ENCODE measurements around the gene ERO1A. TPM values are rescaled to one million over a fixed set of nuclear protein-coding genes. Genes with fewer than 3 reads are reported as not detected.
A peak's percentile ranks its signal among the peaks of the same experiment; 100 is the strongest.

The ERO1A gene
- total and polyA plus RNA-seq, 3 experiments from 2014 or later = 47.0 to 96.6 (median 87.6) TPM

- POLR2A ChIA-PET = no interaction called here
- Mint-ChIP-seq H3K36me3 (peaks cover 0 to 52% (median 9%) of the 10 kb centered on the region in 3 donors), H3K9me3 (no peaks in the 10 kb centered on the region), H3K4me3 (no peak overlapping the region), H3K27ac (peak overlapping the region in 3 of 8 donors; percentile 6 to 71 (median 40)), H3K27me3 (no peaks in the 10 kb centered on the region), H3K4me1 (peaks cover 4 to 18% (median 7%) of the 10 kb centered on the region in 3 donors)
- Histone ChIP-seq H3K4me3 (ENCODE audit: low read length) (no peak overlapping the region), H3K27me3 (ENCODE audit: insufficient read depth, low read length, poor library complexity, severe bottlenecking) (no peaks in the 10 kb centered on the region), H3K36me3 (ENCODE audit: insufficient read depth, low read length) (peaks cover 12% of the 10 kb centered on the region), H3K9me3 (ENCODE audit: low read length) (no peaks in the 10 kb centered on the region), H3K27ac (ENCODE audit: low read depth, low read length) (no peak overlapping the region), H3K4me1 (ENCODE audit: insufficient read depth, low read length) (no peaks in the 10 kb centered on the region)
- DNase-seq = peak in 2 of 5 donors; percentile 20 to 21
- CTCF ChIA-PET = interaction anchor here (1.4 to 1.8 kb wide), 2 partner anchors 15 to 49 kb away, joined by 3 to 5 read pairs; no protein-coding TSS in a partner anchor
These were observed 16.8 kb downstream of the ERO1A start for GRCh38 chr14:52678591-52678990.

GRCh38 chr14:52663850-52664249 is 31.5 kb downstream of the ERO1A start:
- peaks cover 0 to 47% (median 21%) of the 10 kb centered on the region in 3 donors for H3K36me3 Mint-ChIP-seq

GRCh38 chr14:52661314-52661713 is 34.0 kb downstream of the ERO1A start:
- no peak overlapping the region for H3K27ac ChIP-seq (ENCODE audit: low read depth, low read length)
- H3K4me1 ChIP-seq (ENCODE audit: insufficient read depth, low read length) = no peaks in the 10 kb centered on the region
- peaks cover 10% of the 10 kb centered on the region for H3K36me3 ChIP-seq (ENCODE audit: insufficient read depth, low read length)
- Mint-ChIP-seq H3K4me1 (peaks cover 2 to 4% (median 4%) of the 10 kb centered on the region in 3 donors), H3K27ac (peak overlapping the region in 1 of 8 donors; percentile 2), H3K4me3 (no peak overlapping the region), H3K9me3 (no peaks in the 10 kb centered on the region), H3K27me3 (no peaks in the 10 kb centered on the region), H3K36me3 (peaks cover 0 to 56% (median 26%) of the 10 kb centered on the region in 3 donors)
- POLR2A ChIA-PET = interaction anchor here (0.7 kb wide), 2 partner anchors 34 to 108 kb away, joined by 3 to 4 read pairs; no protein-coding TSS in a partner anchor
- no peak overlapping the region for H3K4me3 ChIP-seq (ENCODE audit: low read length)
- no peak for DNase-seq
- no peaks in the 10 kb centered on the region for H3K9me3 ChIP-seq (ENCODE audit: low read length)
- CTCF ChIA-PET = interaction anchor here (0.9 kb wide), 1 partner anchor 10 kb away, joined by 3 read pairs; no protein-coding TSS in a partner anchor
- H3K27me3 ChIP-seq (ENCODE audit: insufficient read depth, low read length, poor library complexity, severe bottlenecking) = no peaks in the 10 kb centered on the region

More at GRCh38 chr14:52663850-52664249, 31.5 kb downstream of the ERO1A start:
- H3K4me3 Mint-ChIP-seq = no peak overlapping the region
- no peak for DNase-seq
- no peak overlapping the region for H3K27ac Mint-ChIP-seq
- peaks cover under 1 to 4% (median 2%) of the 10 kb centered on the region in 3 donors for H3K4me1 Mint-ChIP-seq
- H3K27me3 ChIP-seq (ENCODE audit: insufficient read depth, low read length, poor library complexity, severe bottlenecking) = no peaks in the 10 kb centered on the region
- no peaks in the 10 kb centered on the region for H3K4me1 ChIP-seq (ENCODE audit: insufficient read depth, low read length)
- H3K4me3 ChIP-seq (ENCODE audit: low read length) = no peak overlapping the region
- ChIA-PET CTCF (no interaction called here), POLR2A (no interaction called here)
- H3K27me3 Mint-ChIP-seq = no peaks in the 10 kb centered on the region
- no peak overlapping the region for H3K27ac ChIP-seq (ENCODE audit: low read depth, low read length)
- no peaks in the 10 kb centered on the region for H3K9me3 Mint-ChIP-seq
- H3K36me3 ChIP-seq (ENCODE audit: insufficient read depth, low read length) = peaks cover 4% of the 10 kb centered on the region
- H3K9me3 ChIP-seq (ENCODE audit: low read length) = no peaks in the 10 kb centered on the region

GRCh38 chr14:52660832-52661231 is 34.5 kb downstream of the ERO1A start:
- ChIA-PET POLR2A (interaction anchor here (0.7 kb wide), 1 partner anchor 108 kb away, joined by 4 read pairs; no protein-coding TSS in a partner anchor), CTCF (interaction anchor here (0.9 kb wide), 1 partner anchor 11 kb away, joined by 3 read pairs; no protein-coding TSS in a partner anchor)
- Mint-ChIP-seq H3K27me3 (no peaks in the 10 kb centered on the region), H3K27ac (peak overlapping the region in 1 of 8 donors; percentile 86), H3K4me1 (peaks cover 2 to 4% (median 4%) of the 10 kb centered on the region in 3 donors), H3K36me3 (peaks cover 0 to 54% (median 28%) of the 10 kb centered on the region in 3 donors), H3K9me3 (no peaks in the 10 kb centered on the region), H3K4me3 (no peak overlapping the region)
- H3K27me3 ChIP-seq (ENCODE audit: insufficient read depth, low read length, poor library complexity, severe bottlenecking) = no peaks in the 10 kb centered on the region
- no peaks in the 10 kb centered on the region for H3K4me1 ChIP-seq (ENCODE audit: insufficient read depth, low read length)
- no peak for DNase-seq
- H3K4me3 ChIP-seq (ENCODE audit: low read length) = no peak overlapping the region
- H3K9me3 ChIP-seq (ENCODE audit: low read length) = no peaks in the 10 kb centered on the region
- H3K36me3 ChIP-seq (ENCODE audit: insufficient read depth, low read length) = peaks cover 10% of the 10 kb centered on the region
- H3K27ac ChIP-seq (ENCODE audit: low read depth, low read length) = no peak overlapping the region

- Mint-ChIP-seq H3K4me1 (peaks cover 2 to 4% (median 4%) of the 10 kb centered on the region in 3 donors), H3K36me3 (peaks cover 0 to 52% (median 27%) of the 10 kb centered on the region in 3 donors)
These were observed 35.0 kb downstream of the ERO1A start for GRCh38 chr14:52660325-52660724.

GRCh38 chr14:52656905-52657304 is 38.5 kb downstream of the ERO1A start:
- H3K4me1 ChIP-seq (ENCODE audit: insufficient read depth, low read length) = no peaks in the 10 kb centered on the region
- H3K36me3 ChIP-seq (ENCODE audit: insufficient read depth, low read length) = peaks cover 9% of the 10 kb centered on the region
- DNase-seq = no peak
- ChIA-PET POLR2A (no interaction called here), CTCF (no interaction called here)
- no peak overlapping the region for H3K4me3 ChIP-seq (ENCODE audit: low read length)
- Mint-ChIP-seq H3K9me3 (no peaks in the 10 kb centered on the region), H3K27me3 (no peaks in the 10 kb centered on the region), H3K27ac (peak overlapping the region in 1 of 8 donors; percentile 63), H3K4me1 (peaks cover 2 to 4% (median 4%) of the 10 kb centered on the region in 3 donors), H3K4me3 (no peak overlapping the region), H3K36me3 (peaks cover 0 to 61% (median 29%) of the 10 kb centered on the region in 3 donors)
- no peak overlapping the region for H3K27ac ChIP-seq (ENCODE audit: low read depth, low read length)
- H3K27me3 ChIP-seq (ENCODE audit: insufficient read depth, low read length, poor library complexity, severe bottlenecking) = no peaks in the 10 kb centered on the region
- no peaks in the 10 kb centered on the region for H3K9me3 ChIP-seq (ENCODE audit: low read length)

More at GRCh38 chr14:52660325-52660724, 35.0 kb downstream of the ERO1A start:
- H3K4me3 Mint-ChIP-seq = no peak overlapping the region
- no peak overlapping the region for H3K4me3 ChIP-seq (ENCODE audit: low read length)
- H3K27ac ChIP-seq (ENCODE audit: low read depth, low read length) = no peak overlapping the region
- DNase-seq = no peak
- CTCF ChIA-PET = no interaction called here
- no peaks in the 10 kb centered on the region for H3K27me3 Mint-ChIP-seq
- peak overlapping the region in 1 of 8 donors; percentile 86 for H3K27ac Mint-ChIP-seq
- H3K36me3 ChIP-seq (ENCODE audit: insufficient read depth, low read length) = peaks cover 10% of the 10 kb centered on the region
- no peaks in the 10 kb centered on the region for H3K9me3 ChIP-seq (ENCODE audit: low read length)
- no peaks in the 10 kb centered on the region for H3K9me3 Mint-ChIP-seq
- H3K4me1 ChIP-seq (ENCODE audit: insufficient read depth, low read length) = no peaks in the 10 kb centered on the region
- no peaks in the 10 kb centered on the region for H3K27me3 ChIP-seq (ENCODE audit: insufficient read depth, low read length, poor library complexity, severe bottlenecking)
- POLR2A ChIA-PET = no interaction called here

- H3K4me1 ChIP-seq (ENCODE audit: insufficient read depth, low read length) = no peaks in the 10 kb centered on the region
- H3K36me3 Mint-ChIP-seq = peaks cover 5 to 74% (median 20%) of the 10 kb centered on the region in 3 donors
- no peaks in the 10 kb centered on the region for H3K4me1 Mint-ChIP-seq
- H3K4me3 Mint-ChIP-seq = no peak overlapping the region
- no peaks in the 10 kb centered on the region for H3K9me3 Mint-ChIP-seq
- ChIA-PET POLR2A (no interaction called here), CTCF (no interaction called here)
- H3K27ac Mint-ChIP-seq = peak overlapping the region in 2 of 8 donors; percentile 12 to 50
- H3K27me3 ChIP-seq (ENCODE audit: insufficient read depth, low read length, poor library complexity, severe bottlenecking) = no peaks in the 10 kb centered on the region
- H3K9me3 ChIP-seq (ENCODE audit: low read length) = no peaks in the 10 kb centered on the region
- H3K4me3 ChIP-seq (ENCODE audit: low read length) = no peak overlapping the region
- no peak overlapping the region for H3K27ac ChIP-seq (ENCODE audit: low read depth, low read length)
- no peaks in the 10 kb centered on the region for H3K27me3 Mint-ChIP-seq
- DNase-seq = no peak
- H3K36me3 ChIP-seq (ENCODE audit: insufficient read depth, low read length) = peaks cover 12% of the 10 kb centered on the region
These were observed 44.6 kb downstream of the ERO1A start for GRCh38 chr14:52650774-52651173.

- Histone ChIP-seq H3K4me1 (ENCODE audit: insufficient read depth, low read length) (no peaks in the 10 kb centered on the region), H3K36me3 (ENCODE audit: insufficient read depth, low read length) (peaks cover 14% of the 10 kb centered on the region), H3K27ac (ENCODE audit: low read depth, low read length) (no peak overlapping the region), H3K4me3 (ENCODE audit: low read length) (no peak overlapping the region), H3K27me3 (ENCODE audit: insufficient read depth, low read length, poor library complexity, severe bottlenecking) (no peaks in the 10 kb centered on the region), H3K9me3 (ENCODE audit: low read length) (no peaks in the 10 kb centered on the region)
- peaks cover 5 to 72% (median 15%) of the 10 kb centered on the region in 3 donors for H3K36me3 Mint-ChIP-seq
- ChIA-PET CTCF (no interaction called here), POLR2A (no interaction called here)
- H3K27ac Mint-ChIP-seq = peak overlapping the region in 1 of 8 donors; percentile 39
- H3K27me3 Mint-ChIP-seq = no peaks in the 10 kb centered on the region
- no peaks in the 10 kb centered on the region for H3K9me3 Mint-ChIP-seq
- no peak overlapping the region for H3K4me3 Mint-ChIP-seq
- H3K4me1 Mint-ChIP-seq = no peaks in the 10 kb centered on the region
- no peak for DNase-seq
These were observed 45.8 kb downstream of the ERO1A start for GRCh38 chr14:52649511-52649910.

Data from CD8-positive, alpha-beta memory T cell (primary cell).